Measurements from ENCODE around the gene ASAH2.
"Not testable (repeated sequence)": the region's sequence is repeated elsewhere in the genome, so short reads cannot be mapped to it uniquely, and the experiment has no call there.

Gene ASAH2

GRCh38 chr10:50251394-50251793, at the start of gene ASAH2:
TSS of gene ASAH2 (minus strand) at chr10:50251516. CDS start at chr10:50248610, 2,906 bp downstream.
- DNase-seq: no peak

- DNase-seq: no peak
These were observed 48.8 kb upstream of the ASAH2 start for GRCh38 chr10:50299948-50300669.

- DNase-seq: no peak
These were observed 44.1 kb upstream of the ASAH2 start for GRCh38 chr10:50295367-50295766.

- DNase-seq: no peak
These were observed 43.3 kb upstream of the ASAH2 start for GRCh38 chr10:50294582-50294981.

GRCh38 chr10:50293513-50294313, 42.4 kb upstream of the ASAH2 start:
- no peak for DNase-seq

- no peak for DNase-seq
These were observed 40.0 kb upstream of the ASAH2 start for GRCh38 chr10:50291261-50291850.

GRCh38 chr10:50289196-50289595, 37.9 kb upstream of the ASAH2 start:
- no peak for DNase-seq

GRCh38 chr10:50286996-50287803, 35.9 kb upstream of the ASAH2 start:
- DNase-seq: no peak

- no peak for DNase-seq
These were observed 35.2 kb upstream of the ASAH2 start for GRCh38 chr10:50286517-50286916.

GRCh38 chr10:50281967-50282522, 30.7 kb upstream of the ASAH2 start:
- DNase-seq: no peak

GRCh38 chr10:50281210-50281966, 30.1 kb upstream of the ASAH2 start:
- DNase-seq: no peak

GRCh38 chr10:50280049-50280841, 28.9 kb upstream of the ASAH2 start:
- DNase-seq: no peak

- no peak for DNase-seq
These were observed 28.2 kb upstream of the ASAH2 start for GRCh38 chr10:50279489-50279888.

- peak; percentile 23 to 34 for DNase-seq
These were observed 24.4 kb upstream of the ASAH2 start for GRCh38 chr10:50275650-50276235.

GRCh38 chr10:50272531-50272930, 21.2 kb upstream of the ASAH2 start:
- no peak for DNase-seq

GRCh38 chr10:50271564-50272250, 20.4 kb upstream of the ASAH2 start:
- no peak for DNase-seq

GRCh38 chr10:50267877-50268276, 16.6 kb upstream of the ASAH2 start:
- not testable (repeated sequence) for DNase-seq

GRCh38 chr10:50262625-50263024, 11.3 kb upstream of the ASAH2 start:
- peak; percentile 2 to 11 for DNase-seq

- peak; percentile 2 to 13 for DNase-seq
These were observed 9.5 kb upstream of the ASAH2 start for GRCh38 chr10:50260791-50261281.

GRCh38 chr10:50254479-50254878, 3.2 kb upstream of the ASAH2 start:
- DNase-seq: no peak

Data from CD4-positive, alpha-beta T cell treated with Interleukin-1 beta for 1 hour (primary cell).